ENCODE measurements around the gene GPR137.

GPR137 gene

DNA sequence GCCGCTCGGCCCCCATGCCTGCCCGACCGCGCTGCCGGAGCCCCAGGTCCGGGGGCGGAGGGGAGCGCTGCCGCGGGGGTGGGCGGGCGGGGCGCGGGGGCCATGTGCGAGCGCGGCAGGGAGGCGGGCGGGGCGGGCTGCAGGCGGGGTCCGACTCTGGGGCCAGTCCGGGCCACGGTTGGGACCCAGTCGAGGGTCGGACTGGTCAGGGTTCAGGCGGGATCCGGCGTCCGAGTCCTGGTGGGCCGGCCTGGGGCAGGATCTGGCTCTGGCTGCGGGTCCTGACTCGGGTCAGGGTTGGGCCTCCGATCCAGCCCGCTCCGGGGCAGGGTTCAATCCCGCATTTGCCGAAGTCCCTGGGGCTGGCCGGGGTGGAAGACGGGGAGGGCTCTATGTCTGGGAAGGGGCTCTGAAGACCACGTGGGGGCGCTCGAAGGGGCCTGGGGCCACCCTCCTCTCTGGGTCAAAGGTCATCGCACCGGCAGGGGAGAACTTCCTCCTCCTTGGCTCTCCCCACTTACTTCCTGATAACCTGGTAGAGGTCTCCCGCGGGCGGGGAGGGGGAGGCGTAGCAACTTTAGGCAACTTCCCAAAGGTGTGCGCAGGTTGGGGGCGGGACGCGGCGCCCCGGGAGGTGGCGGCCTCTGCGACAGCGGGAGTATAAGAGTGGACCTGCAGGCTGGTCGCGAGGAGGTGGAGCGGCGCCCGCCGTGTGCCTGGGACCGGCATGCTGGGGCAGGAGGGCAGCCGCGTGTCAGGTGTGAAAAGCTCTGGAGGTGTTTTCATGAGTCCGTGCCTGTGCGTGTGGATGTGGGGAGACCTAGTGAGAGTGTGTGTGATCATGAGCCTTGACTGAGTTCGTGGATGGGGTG is 20.3 kb downstream of the GPR137 start:
- TF ChIP-seq REST (IDR thresholded peaks at IDR 0.05; ENCODE audit: insufficient read depth in 1 of 2, low read depth in 2 of 2, low read length in 2 of 2) = no peak
- TF ChIP-seq TAF1 (IDR thresholded peaks at IDR 0.05; ENCODE audit: borderline replicate concordance, insufficient read depth, low read length) = peak; percentile 30; the same call in 1 of the 2 replicates

- TF ChIP-seq REST (IDR thresholded peaks at IDR 0.05; ENCODE audit: insufficient read depth in 1 of 2, low read depth in 2 of 2, low read length in 2 of 2) (no peak), TAF1 (IDR thresholded peaks at IDR 0.05; ENCODE audit: borderline replicate concordance, insufficient read depth, low read length) (no peak), SIN3A (IDR thresholded peaks at IDR 0.05; ENCODE audit: borderline replicate concordance, insufficient read depth, low read length) (no peak)
These were observed 20.9 kb downstream of the GPR137 start for GRCh38 chr11:64306563-64306875.

DNA sequence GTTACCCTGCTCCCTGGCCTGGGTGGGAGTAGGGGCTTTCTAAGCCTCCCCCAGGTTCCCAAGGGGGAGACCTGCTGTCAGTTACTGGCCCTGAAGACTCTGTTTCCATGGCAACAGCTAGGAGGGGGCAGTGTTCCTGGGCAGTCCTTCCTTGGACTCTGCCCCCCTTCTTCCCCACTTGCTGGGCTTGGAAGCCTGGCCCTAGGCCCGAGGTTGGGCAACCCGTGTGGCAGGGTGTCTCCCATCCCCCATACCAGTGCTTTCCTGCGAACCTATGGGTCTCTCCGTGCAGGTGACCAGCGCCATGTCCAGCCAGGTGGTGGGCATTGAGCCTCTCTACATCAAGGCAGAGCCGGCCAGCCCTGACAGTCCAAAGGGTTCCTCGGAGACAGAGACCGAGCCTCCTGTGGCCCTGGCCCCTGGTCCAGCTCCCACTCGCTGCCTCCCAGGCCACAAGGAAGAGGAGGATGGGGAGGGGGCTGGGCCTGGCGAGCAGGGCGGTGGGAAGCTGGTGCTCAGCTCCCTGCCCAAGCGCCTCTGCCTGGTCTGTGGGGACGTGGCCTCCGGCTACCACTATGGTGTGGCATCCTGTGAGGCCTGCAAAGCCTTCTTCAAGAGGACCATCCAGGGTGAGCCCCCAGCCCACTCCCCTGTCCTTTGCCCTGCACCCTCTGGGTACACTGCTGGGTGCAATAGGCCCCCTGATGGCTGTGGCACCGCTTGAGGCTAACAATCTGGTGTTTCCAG is 21.4 kb downstream of the GPR137 start:
- TF ChIP-seq POLR2AphosphoS5 (IDR thresholded peaks at IDR 0.05; ENCODE audit: low read depth, low read length) (no peak), SIN3A (IDR thresholded peaks at IDR 0.05; ENCODE audit: borderline replicate concordance, insufficient read depth, low read length) (no peak), FOXP2 (optimal IDR thresholded peaks at IDR 0.05; ENCODE audit: borderline replicate concordance, extremely low read depth, extremely low read length, insufficient read depth) (no peak), TAF1 (IDR thresholded peaks at IDR 0.05; ENCODE audit: borderline replicate concordance, insufficient read depth, low read length) (no peak), REST (IDR thresholded peaks at IDR 0.05; ENCODE audit: insufficient read depth in 1 of 2, low read depth in 2 of 2, low read length in 2 of 2) (no peak)

DNA sequence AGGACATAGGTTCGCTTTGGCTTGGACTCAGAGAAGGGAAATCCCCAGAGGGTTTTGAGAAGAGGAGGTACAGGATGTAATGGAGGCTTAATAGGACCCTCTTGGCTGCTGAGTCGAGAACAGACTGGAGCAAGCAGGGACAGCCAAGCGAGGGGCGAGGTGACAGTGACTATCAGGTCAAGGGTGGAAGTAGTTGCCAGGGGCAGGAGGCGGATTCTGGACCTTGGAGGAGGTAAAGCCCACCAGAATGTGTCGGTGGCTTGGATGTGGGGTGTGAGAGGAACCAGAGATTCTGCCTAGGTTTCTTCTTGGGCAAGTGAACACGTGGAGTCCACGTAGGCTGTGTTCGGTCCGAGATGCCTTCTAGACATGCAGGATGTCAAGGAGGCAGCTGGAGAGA is 27.3 kb downstream of the GPR137 start:
- TF ChIP-seq POLR2AphosphoS5 (IDR thresholded peaks at IDR 0.05; ENCODE audit: low read depth, low read length) (no peak), SIN3A (IDR thresholded peaks at IDR 0.05; ENCODE audit: borderline replicate concordance, insufficient read depth, low read length) (no peak), FOXP2 (optimal IDR thresholded peaks at IDR 0.05; ENCODE audit: borderline replicate concordance, extremely low read depth, extremely low read length, insufficient read depth) (no peak), TAF1 (IDR thresholded peaks at IDR 0.05; ENCODE audit: borderline replicate concordance, insufficient read depth, low read length) (no peak), REST (IDR thresholded peaks at IDR 0.05; ENCODE audit: insufficient read depth in 1 of 2, low read depth in 2 of 2, low read length in 2 of 2) (no peak)
